ENCODE results near the gene RMND5A. TPM values are rescaled to one million over a fixed set of nuclear protein-coding genes. Genes with fewer than 3 reads are reported as not detected.

Gene RMND5A
- total RNA-seq, 1 donor from 2014 or later, result 44.3 TPM

GRCh38 chr2:86779971-86780370 is 59.9 kb downstream of the RMND5A start:
- Mint-ChIP-seq H3K27me3 (ENCODE audit: low read depth) (peaks cover 21% of the 10 kb centered on the region), H3K4me3 (no peak overlapping the region), H3K27ac (no peak overlapping the region), H3K4me1 (no peaks in the 10 kb centered on the region), H3K36me3 (peaks cover 3% of the 10 kb centered on the region), H3K9me3 (no peaks in the 10 kb centered on the region)
- TF ChIP-seq CTCF (IDR thresholded peaks at IDR 0.05; ENCODE audit: unreplicated experiment), result no peak
- no peak for DNase-seq (ENCODE audit: low spot score in 2 of 2, unreplicated experiment in 2 of 2)

GRCh38 chr2:86781363-86781762 is 61.3 kb downstream of the RMND5A start:
- H3K4me1 Mint-ChIP-seq, result no peaks in the 10 kb centered on the region
- no peak for TF ChIP-seq CTCF (IDR thresholded peaks at IDR 0.05; ENCODE audit: unreplicated experiment)
- no peak overlapping the region for H3K4me3 Mint-ChIP-seq
- no peaks in the 10 kb centered on the region for H3K36me3 Mint-ChIP-seq
- no peak for DNase-seq (ENCODE audit: low spot score in 2 of 2, unreplicated experiment in 2 of 2)
- H3K27me3 Mint-ChIP-seq (ENCODE audit: low read depth), result peaks cover 35% of the 10 kb centered on the region
- no peaks in the 10 kb centered on the region for H3K9me3 Mint-ChIP-seq
- no peak overlapping the region for H3K27ac Mint-ChIP-seq

- no peak for TF ChIP-seq CTCF (IDR thresholded peaks at IDR 0.05; ENCODE audit: unreplicated experiment)
- H3K27me3 Mint-ChIP-seq (ENCODE audit: low read depth), result peaks cover 47% of the 10 kb centered on the region
- no peak for DNase-seq (ENCODE audit: low spot score in 2 of 2, unreplicated experiment in 2 of 2)
- no peak overlapping the region for H3K4me3 Mint-ChIP-seq
- no peaks in the 10 kb centered on the region for H3K4me1 Mint-ChIP-seq
- H3K36me3 Mint-ChIP-seq, result no peaks in the 10 kb centered on the region
- H3K9me3 Mint-ChIP-seq, result no peaks in the 10 kb centered on the region
- H3K27ac Mint-ChIP-seq, result no peak overlapping the region
These were observed 62.7 kb downstream of the RMND5A start for GRCh38 chr2:86782748-86783147.

GRCh38 chr2:86783615-86784339 is 63.7 kb downstream of the RMND5A start:
- no peaks in the 10 kb centered on the region for H3K9me3 Mint-ChIP-seq
- H3K36me3 Mint-ChIP-seq, result no peaks in the 10 kb centered on the region
- H3K4me1 Mint-ChIP-seq, result peaks cover 4% of the 10 kb centered on the region
- H3K4me3 Mint-ChIP-seq, result no peak overlapping the region
- H3K27me3 Mint-ChIP-seq (ENCODE audit: low read depth), result peaks cover 57% of the 10 kb centered on the region
- no peak for DNase-seq (ENCODE audit: low spot score in 2 of 2, unreplicated experiment in 2 of 2)
- TF ChIP-seq CTCF (IDR thresholded peaks at IDR 0.05; ENCODE audit: unreplicated experiment), result no peak
- no peak overlapping the region for H3K27ac Mint-ChIP-seq

GRCh38 chr2:86785456-86785855 is 65.4 kb downstream of the RMND5A start:
- no peak for TF ChIP-seq CTCF (IDR thresholded peaks at IDR 0.05; ENCODE audit: unreplicated experiment)
- no peak for DNase-seq (ENCODE audit: low spot score in 2 of 2, unreplicated experiment in 2 of 2)
- H3K9me3 Mint-ChIP-seq, result no peaks in the 10 kb centered on the region
- no peak overlapping the region for H3K27ac Mint-ChIP-seq
- H3K36me3 Mint-ChIP-seq, result no peaks in the 10 kb centered on the region
- H3K4me1 Mint-ChIP-seq, result peaks cover 14% of the 10 kb centered on the region
- peaks cover 73% of the 10 kb centered on the region for H3K27me3 Mint-ChIP-seq (ENCODE audit: low read depth)
- H3K4me3 Mint-ChIP-seq, result no peak overlapping the region
